Panc1 (cell line): ENCODE results near the gene SMAD7. TPM values are rescaled to one million over a fixed set of nuclear protein-coding genes. Genes with fewer than 3 reads are reported as not detected.

Experiments used
- ATAC-seq: fragments of 200-7000 bp; cut with Tn5 transposase; 2 replicates; pipeline ENCODE4 v1.9.1; 2020; ENCODE audit warnings: mild to moderate bottlenecking, moderate library complexity
- BruUV-seq: library from RNA; stranded (reverse); fragments of 400-500 nt; replicated peaks from 2 replicates; lab custom pipeline; 2021; lab: Mats Ljungman, UMichigan
- CTCF ChIA-PET: fragments of 300-600 bp; sonication (Branson Sonifier 250); formaldehyde crosslinking; loops from one replicate; lab custom pipeline; 2022; ENCODE audit warnings: antibody characterized with exemption; lab: Charles Lee
- POLR2A ChIA-PET: fragments of 300-600 bp; sonication (Branson Sonifier 250); formaldehyde crosslinking; loops from one replicate; lab custom pipeline; 2022; ENCODE audit warnings: antibody characterized with exemption; lab: Charles Lee
- DNase-seq: peaks from one replicate; pipeline ENCODE4 v3.0.0-alpha.2; 2010; ENCODE audit warnings: low read depth, low spot score
- H3K27ac ChIP-seq: 2 replicates; pipeline ENCODE4 v1.5.1; 2011; ENCODE audit warnings: mild to moderate bottlenecking, low read length, inconsistent platforms
- H3K27me3 ChIP-seq: fragments of 200-500 bp; sonication (Bioruptor generic); 2 replicates; pipeline ENCODE4 v1.6.0; 2014; ENCODE audit warnings: low read length, inconsistent platforms; ENCODE audit not compliant: control insufficient read depth, insufficient read depth
- H3K36me3 ChIP-seq: fragments of 200-500 bp; sonication (Bioruptor generic); 2 replicates; pipeline ENCODE4 v1.5.1; 2014; ENCODE audit warnings: inconsistent platforms, mild to moderate bottlenecking, low read length, moderate library complexity; ENCODE audit not compliant: control insufficient read depth, insufficient read depth
- H3K4me1 ChIP-seq: 2 replicates; pipeline ENCODE4 v1.5.1; 2011; ENCODE audit warnings: inconsistent platforms, mild to moderate bottlenecking, low read length, moderate library complexity; ENCODE audit not compliant: control insufficient read depth, insufficient read depth
- H3K4me3 ChIP-seq, 2 experiments: 2 replicates each; pipeline ENCODE4 v1.5.1; 2011 to 2012; ENCODE audit warnings: low read depth in 2 of 2, low read length in 2 of 2, mild to moderate bottlenecking in 2 of 2, inconsistent platforms in 1 of 2, moderate library complexity in 1 of 2
- H3K9me3 ChIP-seq: fragments of 200-500 bp; sonication (Bioruptor generic); 2 replicates; pipeline ENCODE4 v1.5.1; 2014; ENCODE audit warnings: low read depth, mild to moderate bottlenecking, inconsistent platforms, low read length, moderate library complexity; ENCODE audit not compliant: control insufficient read depth, insufficient read depth
- CTCF ChIP-seq: fragments of 450-650 bp; IDR thresholded peaks from 2 replicates; pipeline ENCODE4 v1.5.1; 2017; ENCODE audit warnings: mild to moderate bottlenecking
- POLR2AphosphoS5 ChIP-seq: IDR thresholded peaks from 2 replicates; pipeline ENCODE4 v1.6.1; 2012; ENCODE audit warnings: mild to moderate bottlenecking, low read depth, low read length, moderate library complexity
- REST ChIP-seq, 2 experiments: IDR thresholded peaks; 2 replicates each; pipeline ENCODE4 v1.6.1; 2011 to 2012; ENCODE audit warnings: low read depth in 2 of 2, control low read depth in 1 of 2, low read length in 1 of 2, mild to moderate bottlenecking in 1 of 2, moderate library complexity in 1 of 2; ENCODE audit not compliant: insufficient read depth in 1 of 2
- SIN3A ChIP-seq: IDR thresholded peaks from 2 replicates; pipeline ENCODE4 v1.6.1; 2012; ENCODE audit warnings: low read depth, mild to moderate bottlenecking, low read length, moderate library complexity, borderline replicate concordance; ENCODE audit not compliant: insufficient read depth
- TCF7L2 ChIP-seq: IDR thresholded peaks from 2 replicates; pipeline ENCODE4 v1.6.1; 2011; ENCODE audit warnings: mild to moderate bottlenecking, low read depth, low read length, inconsistent platforms
- in situ Hi-C: cut with HindIII; loops from 2 replicates; pipeline ENCODE4 v1.10.0; 2016; ENCODE audit warnings: low sequenced_read_pairs, low pct_unique_long_range_greater_than_20kb
- intact Hi-C: fragments of 100-400 bp; cut with micrococcal nuclease; formaldehyde crosslinking; loops from one replicate; pipeline ENCODE4 v1.10.0; 2022; ENCODE audit not compliant: unreplicated experiment
- total RNA-seq: library from RNA; stranded (reverse); gene quantifications from one replicate; pipeline ENCODE4 v1.2.1, GENCODE V29; 2021; ENCODE audit not compliant: unreplicated experiment

SMAD7 gene
- total RNA-seq, 1 experiment from 2014 or later, result 21.3 TPM

- Histone ChIP-seq H3K27ac (peak overlapping the region; percentile 72; the same call in 1 of the 2 replicates), H3K27me3 (no peaks in the 10 kb centered on the region), H3K36me3 (no peaks in the 10 kb centered on the region), H3K4me3 (no peak overlapping the region), H3K9me3 (no peaks in the 10 kb centered on the region), H3K4me1 (peaks cover 47% of the 10 kb centered on the region)
- TF ChIP-seq CTCF, result no peak
- no peak for TF ChIP-seq POLR2AphosphoS5
- no peak for TF ChIP-seq REST (IDR thresholded peaks at IDR 0.05; ENCODE audit: insufficient read depth in 1 of 2, low read depth in 2 of 2, low read length in 1 of 2)
- TF ChIP-seq SIN3A, result no peak
- no peak for TF ChIP-seq TCF7L2
- intact Hi-C loops (no loop called here), in situ Hi-C loops (no loop called here)
- ChIA-PET POLR2A (no interaction called here), CTCF (no interaction called here)
- DNase-seq (no peak), ATAC-seq (peak; percentile 14)
- no TSS peak for BruUV-seq
Measured at GRCh38 chr18:48992133-48992532, 41.4 kb upstream of the SMAD7 start.

GRCh38 chr18:48991676-48992075, 40.9 kb upstream of the SMAD7 start:
- intact Hi-C loops, result no loop called here
- in situ Hi-C loops, result no loop called here

More at GRCh38 chr18:48991676-48992075, 40.9 kb upstream of the SMAD7 start:
- ATAC-seq (peak; percentile 51), DNase-seq (no peak)
- peaks cover 44% of the 10 kb centered on the region for H3K4me1 ChIP-seq
- no peaks in the 10 kb centered on the region for H3K27me3 ChIP-seq
- ChIA-PET POLR2A (no interaction called here), CTCF (no interaction called here)
- no peak overlapping the region for H3K4me3 ChIP-seq
- no peaks in the 10 kb centered on the region for H3K9me3 ChIP-seq
- H3K36me3 ChIP-seq, result no peaks in the 10 kb centered on the region
- H3K27ac ChIP-seq, result peak overlapping the region; percentile 72
- TF ChIP-seq CTCF (no peak), POLR2AphosphoS5 (no peak), SIN3A (no peak), TCF7L2 (no peak), REST (IDR thresholded peaks at IDR 0.05; ENCODE audit: insufficient read depth in 1 of 2, low read depth in 2 of 2, low read length in 1 of 2) (no peak)
- no TSS peak for BruUV-seq
